Progenitor cell of endocrine pancreas (in vitro differentiated cells): ENCODE measurements around the gene MCTS1. TPM values are rescaled to one million over a fixed set of nuclear protein-coding genes. Genes with fewer than 3 reads are reported as not detected.

Experiments
- DNase-seq: peaks from one replicate; pipeline ENCODE4 v3.0.0; 2021; ENCODE audit warnings: low spot score; ENCODE audit not compliant: unreplicated experiment
- H3K27ac Mint-ChIP-seq: 2 replicates; pipeline ENCODE4 v1.8.0; 2021; ENCODE audit warnings: mild to moderate bottlenecking, moderate library complexity, mixed read lengths
- H3K27me3 Mint-ChIP-seq: 2 replicates; pipeline ENCODE4 v1.8.0; 2021; ENCODE audit warnings: mixed read lengths
- H3K36me3 Mint-ChIP-seq: 2 replicates; pipeline ENCODE4 v1.8.0; 2022; ENCODE audit warnings: mixed read lengths; ENCODE audit not compliant: insufficient read depth
- H3K4me1 Mint-ChIP-seq: 2 replicates; pipeline ENCODE4 v1.8.0; 2021; ENCODE audit warnings: low read depth, mixed read lengths
- H3K4me3 Mint-ChIP-seq: 2 replicates; pipeline ENCODE4 v1.8.0; 2021; ENCODE audit warnings: low read depth, mild to moderate bottlenecking, moderate library complexity, mixed read lengths
- H3K9me3 Mint-ChIP-seq: 2 replicates; pipeline ENCODE4 v1.8.0; 2021; ENCODE audit warnings: low read depth, mixed read lengths
- long read RNA-seq: library from polyadenylated mRNA; unstranded; transcript quantifications from one replicate; pipeline ENCODE4 v2.0.0, GENCODE V29; 2020
- total RNA-seq: library from RNA; stranded (reverse); gene quantifications from 2 replicates; pipeline ENCODE4 v1.2.1, GENCODE V29; 2021
- TF ChIP-seq, protein P1 (sequence below): fragments of 200-600 bp; sonication (generic); IDR thresholded peaks from one replicate; pipeline ENCODE4 v1.5.0; 2021; ENCODE audit warnings: antibody characterized with exemption, mild to moderate bottlenecking; ENCODE audit not compliant: unreplicated experiment

MCTS1 gene, protein sequence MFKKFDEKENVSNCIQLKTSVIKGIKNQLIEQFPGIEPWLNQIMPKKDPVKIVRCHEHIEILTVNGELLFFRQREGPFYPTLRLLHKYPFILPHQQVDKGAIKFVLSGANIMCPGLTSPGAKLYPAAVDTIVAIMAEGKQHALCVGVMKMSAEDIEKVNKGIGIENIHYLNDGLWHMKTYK
- total RNA-seq = 35.0 and 37.3 TPM in 2 replicates
- long read RNA-seq, transcript MCTS1-202 (6 exons, 1,018 nt) = major isoform, 15 of 18 reads
- long read RNA-seq, partial matches to known transcripts = 0 of 18 reads
- long read RNA-seq, other reads (novel, unspliced or antisense) = 3 of 18 reads

GRCh38 chrX:120603707-120604360 is at the start of gene MCTS1:
Gene MCTS1 (plus strand): TSS chrX:120604101. CDS start chrX:120604237, 136 bp downstream.
- Mint-ChIP-seq H3K9me3 (peaks cover 12% of the 10 kb centered on the region), H3K27ac (peak within 1 kb of the TSS; percentile 92), H3K4me3 (peak within 1 kb of the TSS; percentile 93), H3K4me1 (peaks cover 6% of the 10 kb centered on the region), H3K27me3 (peaks cover 3% of the 10 kb centered on the region), H3K36me3 (peaks cover 3% of the 10 kb centered on the region)
- peak; percentile 47 for DNase-seq
- TF ChIP-seq, protein P1, sequence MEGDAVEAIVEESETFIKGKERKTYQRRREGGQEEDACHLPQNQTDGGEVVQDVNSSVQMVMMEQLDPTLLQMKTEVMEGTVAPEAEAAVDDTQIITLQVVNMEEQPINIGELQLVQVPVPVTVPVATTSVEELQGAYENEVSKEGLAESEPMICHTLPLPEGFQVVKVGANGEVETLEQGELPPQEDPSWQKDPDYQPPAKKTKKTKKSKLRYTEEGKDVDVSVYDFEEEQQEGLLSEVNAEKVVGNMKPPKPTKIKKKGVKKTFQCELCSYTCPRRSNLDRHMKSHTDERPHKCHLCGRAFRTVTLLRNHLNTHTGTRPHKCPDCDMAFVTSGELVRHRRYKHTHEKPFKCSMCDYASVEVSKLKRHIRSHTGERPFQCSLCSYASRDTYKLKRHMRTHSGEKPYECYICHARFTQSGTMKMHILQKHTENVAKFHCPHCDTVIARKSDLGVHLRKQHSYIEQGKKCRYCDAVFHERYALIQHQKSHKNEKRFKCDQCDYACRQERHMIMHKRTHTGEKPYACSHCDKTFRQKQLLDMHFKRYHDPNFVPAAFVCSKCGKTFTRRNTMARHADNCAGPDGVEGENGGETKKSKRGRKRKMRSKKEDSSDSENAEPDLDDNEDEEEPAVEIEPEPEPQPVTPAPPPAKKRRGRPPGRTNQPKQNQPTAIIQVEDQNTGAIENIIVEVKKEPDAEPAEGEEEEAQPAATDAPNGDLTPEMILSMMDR = no peak

DNA sequence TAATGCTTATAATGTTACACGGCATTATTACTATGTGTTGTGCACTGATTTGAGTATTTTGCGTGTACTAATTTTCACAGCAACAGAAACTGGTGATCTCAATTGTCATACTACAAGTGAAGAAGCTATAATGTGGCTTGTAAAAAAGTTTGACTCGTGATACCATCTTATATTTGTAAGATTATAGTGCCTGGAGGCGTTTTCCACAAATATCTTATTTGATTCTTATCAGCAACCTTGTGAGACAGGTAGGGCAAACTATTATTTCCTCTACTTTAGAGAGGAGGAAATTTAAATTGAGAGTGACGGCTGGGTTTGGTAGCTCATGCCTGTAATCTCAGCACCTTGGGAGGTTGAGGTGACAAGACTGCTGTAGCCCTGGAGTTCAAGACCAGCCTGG is 47.6 kb upstream of the MCTS1 start:
- Mint-ChIP-seq H3K27ac (no peak overlapping the region), H3K4me1 (peaks cover 10% of the 10 kb centered on the region), H3K4me3 (no peak overlapping the region), H3K27me3 (no peaks in the 10 kb centered on the region), H3K9me3 (peaks cover 2% of the 10 kb centered on the region), H3K36me3 (peaks cover 4% of the 10 kb centered on the region)
- TF ChIP-seq, protein P1 = no peak
- DNase-seq = no peak

GRCh38 chrX:120559804-120560203 is 44.1 kb upstream of the MCTS1 start:
- H3K4me3 Mint-ChIP-seq = peak overlapping the region; percentile 97
- no peaks in the 10 kb centered on the region for H3K27me3 Mint-ChIP-seq
- DNase-seq = no peak
- H3K27ac Mint-ChIP-seq = peak overlapping the region; percentile 99
- H3K4me1 Mint-ChIP-seq = peaks cover 17% of the 10 kb centered on the region
- TF ChIP-seq, protein P1 = no peak
- peaks cover 7% of the 10 kb centered on the region for H3K9me3 Mint-ChIP-seq
- H3K36me3 Mint-ChIP-seq = peaks cover 4% of the 10 kb centered on the region

- Mint-ChIP-seq H3K9me3 (peaks cover 7% of the 10 kb centered on the region), H3K27me3 (no peaks in the 10 kb centered on the region), H3K36me3 (peaks cover 4% of the 10 kb centered on the region), H3K4me3 (peak overlapping the region; percentile 97), H3K4me1 (peaks cover 17% of the 10 kb centered on the region), H3K27ac (peak overlapping the region; percentile 99)
- TF ChIP-seq, protein P1 = no peak
- DNase-seq = no peak
These were observed 43.5 kb upstream of the MCTS1 start for GRCh38 chrX:120560405-120560841.

- H3K4me1 Mint-ChIP-seq = peaks cover 17% of the 10 kb centered on the region
- TF ChIP-seq, protein P1 = no peak
- peak; percentile 78 for DNase-seq
- peak within 1 kb of the TSS; percentile 97 for H3K4me3 Mint-ChIP-seq
- H3K27ac Mint-ChIP-seq = peak within 1 kb of the TSS; percentile 99
- H3K9me3 Mint-ChIP-seq = peaks cover 7% of the 10 kb centered on the region
- H3K36me3 Mint-ChIP-seq = peaks cover 4% of the 10 kb centered on the region
- no peaks in the 10 kb centered on the region for H3K27me3 Mint-ChIP-seq
These were observed 42.9 kb upstream of the MCTS1 start, which contains the start of gene CUL4B for GRCh38 chrX:120560842-120561633. Gene CUL4B (minus strand): TSS chrX:120560962. CDS start chrX:120560638, 324 bp downstream.
